ENCODE results near the gene HOXD11.

Gene HOXD11

GRCh38 chr2:176156807-176157498 lies 49.9 kb downstream of the HOXD11 start, which contains the start of gene HOXD3:
HOXD3 (plus strand) TSS chr2:176157307; CDS start chr2:176169115, 11,808 bp downstream.
- Histone ChIP-seq H2AFZ (ENCODE audit: low read length) (no peak within 1 kb of the TSS), H3K4me2 (ENCODE audit: low read length) (no peak within 1 kb of the TSS), H3F3A (ENCODE audit: insufficient read depth, low read length) (no peaks in the 10 kb centered on the region), H3K4me1 (ENCODE audit: insufficient read depth, low read length, severe bottlenecking) (no peaks in the 10 kb centered on the region), H3K27me3 (ENCODE audit: insufficient read depth, low read length) (no peaks in the 10 kb centered on the region), H3K79me2 (ENCODE audit: insufficient read depth, low read length) (no peaks in the 10 kb centered on the region), H3K36me3 (ENCODE audit: insufficient read depth, low read length) (no peaks in the 10 kb centered on the region), H3K27ac (ENCODE audit: low read depth, low read length, poor library complexity, severe bottlenecking) (no peak within 1 kb of the TSS), H3K9me3 (ENCODE audit: low read length) (no peaks in the 10 kb centered on the region), H3K9me2 (ENCODE audit: low read depth, low read length) (no peaks in the 10 kb centered on the region), H3K4me3 (ENCODE audit: low read depth, low read length, poor library complexity, severe bottlenecking) (no peak within 1 kb of the TSS), H4K20me1 (ENCODE audit: insufficient read depth, low read length) (no peaks in the 10 kb centered on the region), H3K9ac (ENCODE audit: low read length) (no peak within 1 kb of the TSS)
- TF ChIP-seq CTCF (IDR thresholded peaks at IDR 0.05; ENCODE audit: low read length), result no peak

- Histone ChIP-seq H3K27ac (ENCODE audit: low read depth, low read length, poor library complexity, severe bottlenecking) (no peak overlapping the region), H3K9me3 (ENCODE audit: low read length) (no peaks in the 10 kb centered on the region), H3F3A (ENCODE audit: insufficient read depth, low read length) (no peaks in the 10 kb centered on the region), H3K36me3 (ENCODE audit: insufficient read depth, low read length) (no peaks in the 10 kb centered on the region), H3K9ac (ENCODE audit: low read length) (no peak overlapping the region), H3K27me3 (ENCODE audit: insufficient read depth, low read length) (no peaks in the 10 kb centered on the region), H3K4me2 (ENCODE audit: low read length) (no peak overlapping the region), H3K9me2 (ENCODE audit: low read depth, low read length) (no peaks in the 10 kb centered on the region), H3K4me1 (ENCODE audit: insufficient read depth, low read length, severe bottlenecking) (no peaks in the 10 kb centered on the region), H4K20me1 (ENCODE audit: insufficient read depth, low read length) (no peaks in the 10 kb centered on the region), H3K4me3 (ENCODE audit: low read depth, low read length, poor library complexity, severe bottlenecking) (no peak overlapping the region), H2AFZ (ENCODE audit: low read length) (no peak overlapping the region), H3K79me2 (ENCODE audit: insufficient read depth, low read length) (no peaks in the 10 kb centered on the region)
- TF ChIP-seq CTCF (IDR thresholded peaks at IDR 0.05; ENCODE audit: low read length) (no peak), EZH2 (IDR thresholded peaks at IDR 0.05; ENCODE audit: borderline replicate concordance, low read length) (no peak)
These were observed 50.6 kb downstream of the HOXD11 start for GRCh38 chr2:176157499-176158185.

- H4K20me1 ChIP-seq (ENCODE audit: insufficient read depth, low read length), result no peaks in the 10 kb centered on the region
- no peak overlapping the region for H3K4me2 ChIP-seq (ENCODE audit: low read length)
- no peak overlapping the region for H3K9ac ChIP-seq (ENCODE audit: low read length)
- no peaks in the 10 kb centered on the region for H3K79me2 ChIP-seq (ENCODE audit: insufficient read depth, low read length)
- no peaks in the 10 kb centered on the region for H3K9me2 ChIP-seq (ENCODE audit: low read depth, low read length)
- no peaks in the 10 kb centered on the region for H3F3A ChIP-seq (ENCODE audit: insufficient read depth, low read length)
- H3K27me3 ChIP-seq (ENCODE audit: insufficient read depth, low read length), result no peaks in the 10 kb centered on the region
- H2AFZ ChIP-seq (ENCODE audit: low read length), result no peak overlapping the region
- H3K27ac ChIP-seq (ENCODE audit: low read depth, low read length, poor library complexity, severe bottlenecking), result no peak overlapping the region
- H3K36me3 ChIP-seq (ENCODE audit: insufficient read depth, low read length), result no peaks in the 10 kb centered on the region
- H3K4me3 ChIP-seq (ENCODE audit: low read depth, low read length, poor library complexity, severe bottlenecking), result no peak overlapping the region
- H3K9me3 ChIP-seq (ENCODE audit: low read length), result no peaks in the 10 kb centered on the region
- TF ChIP-seq CTCF (IDR thresholded peaks at IDR 0.05; ENCODE audit: low read length) (no peak), EZH2 (IDR thresholded peaks at IDR 0.05; ENCODE audit: borderline replicate concordance, low read length) (no peak)
- no peaks in the 10 kb centered on the region for H3K4me1 ChIP-seq (ENCODE audit: insufficient read depth, low read length, severe bottlenecking)
These were observed 51.1 kb downstream of the HOXD11 start for GRCh38 chr2:176158186-176158591.
